Measurements from ENCODE around the gene SIGLEC10.

The SIGLEC10 gene

GRCh38 chr19:51386882-51387520, 30.4 kb downstream of the SIGLEC10 start:
- H3K36me3 ChIP-seq, result no peaks in the 10 kb centered on the region
- TF ChIP-seq, protein P1, sequence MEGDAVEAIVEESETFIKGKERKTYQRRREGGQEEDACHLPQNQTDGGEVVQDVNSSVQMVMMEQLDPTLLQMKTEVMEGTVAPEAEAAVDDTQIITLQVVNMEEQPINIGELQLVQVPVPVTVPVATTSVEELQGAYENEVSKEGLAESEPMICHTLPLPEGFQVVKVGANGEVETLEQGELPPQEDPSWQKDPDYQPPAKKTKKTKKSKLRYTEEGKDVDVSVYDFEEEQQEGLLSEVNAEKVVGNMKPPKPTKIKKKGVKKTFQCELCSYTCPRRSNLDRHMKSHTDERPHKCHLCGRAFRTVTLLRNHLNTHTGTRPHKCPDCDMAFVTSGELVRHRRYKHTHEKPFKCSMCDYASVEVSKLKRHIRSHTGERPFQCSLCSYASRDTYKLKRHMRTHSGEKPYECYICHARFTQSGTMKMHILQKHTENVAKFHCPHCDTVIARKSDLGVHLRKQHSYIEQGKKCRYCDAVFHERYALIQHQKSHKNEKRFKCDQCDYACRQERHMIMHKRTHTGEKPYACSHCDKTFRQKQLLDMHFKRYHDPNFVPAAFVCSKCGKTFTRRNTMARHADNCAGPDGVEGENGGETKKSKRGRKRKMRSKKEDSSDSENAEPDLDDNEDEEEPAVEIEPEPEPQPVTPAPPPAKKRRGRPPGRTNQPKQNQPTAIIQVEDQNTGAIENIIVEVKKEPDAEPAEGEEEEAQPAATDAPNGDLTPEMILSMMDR (IDR thresholded peaks at IDR 0.05), result no peak
- no peak overlapping the region for H3K4me3 ChIP-seq (ENCODE audit: low read depth in 1 of 2, low read length in 1 of 2)
- H3K4me1 ChIP-seq (ENCODE audit: control insufficient read depth in 1 of 2, insufficient read depth in 1 of 2, low read depth in 1 of 2, low read length in 1 of 2), result peaks cover 10 to 12% of the 10 kb centered on the region in 2 experiments
- H3K9me3 ChIP-seq, result no peaks in the 10 kb centered on the region
- H3K27me3 ChIP-seq, result no peaks in the 10 kb centered on the region
- H3K27ac ChIP-seq, result no peak overlapping the region

DNA sequence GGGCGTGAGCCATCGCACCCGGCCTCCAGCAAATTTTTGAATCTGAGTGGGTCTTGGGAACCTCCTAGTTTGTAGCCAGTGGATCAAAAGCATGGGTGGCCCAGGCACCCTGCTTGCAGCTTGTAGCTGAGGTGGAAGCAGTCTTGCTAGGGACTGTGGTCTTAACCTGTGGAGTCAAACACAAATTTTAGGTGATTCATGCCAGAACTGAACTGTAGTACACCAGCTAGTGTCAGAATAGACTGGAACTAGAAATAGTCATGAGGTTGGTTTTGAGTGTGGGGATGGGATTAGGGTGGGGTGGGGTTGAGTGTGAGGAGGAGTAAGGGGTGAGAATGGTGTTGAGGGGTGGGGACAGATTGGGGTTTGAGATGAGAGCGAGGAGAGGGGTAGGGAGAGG, 35.4 kb downstream of the SIGLEC10 start:
- Histone ChIP-seq H3K36me3 (no peaks in the 10 kb centered on the region), H3K27me3 (no peaks in the 10 kb centered on the region), H3K4me1 (ENCODE audit: control insufficient read depth in 1 of 2, insufficient read depth in 1 of 2, low read depth in 1 of 2, low read length in 1 of 2) (peaks cover 1 to 4% of the 10 kb centered on the region in 2 experiments), H3K9me3 (no peaks in the 10 kb centered on the region), H3K27ac (no peak overlapping the region), H3K4me3 (ENCODE audit: low read depth in 1 of 2, low read length in 1 of 2) (no peak overlapping the region)
- TF ChIP-seq, protein P1 (IDR thresholded peaks at IDR 0.05), result no peak

DNA sequence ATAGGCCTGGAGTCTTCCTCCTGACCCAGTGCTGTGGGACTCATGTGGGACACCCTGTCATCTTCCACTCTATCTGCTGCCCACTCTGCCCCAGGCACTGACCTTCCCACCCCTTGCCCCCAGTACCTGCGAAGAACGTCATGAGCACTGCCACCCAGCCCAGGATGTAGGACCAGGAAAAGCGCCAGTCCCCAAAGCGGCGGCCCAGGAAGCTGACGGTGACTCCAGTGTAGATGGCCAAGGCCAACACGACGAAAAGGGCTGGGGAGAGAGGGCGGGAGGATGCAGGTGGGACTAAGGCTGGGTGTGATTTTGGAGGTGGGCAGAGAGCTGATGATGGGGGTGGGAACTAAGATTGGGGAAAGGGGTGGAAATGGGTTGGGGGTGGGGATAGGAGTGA, 37.1 kb downstream of the SIGLEC10 start:
- TF ChIP-seq, protein P1 (IDR thresholded peaks at IDR 0.05), result no peak
- Histone ChIP-seq H3K4me1 (ENCODE audit: control insufficient read depth in 1 of 2, insufficient read depth in 1 of 2, low read depth in 1 of 2, low read length in 1 of 2) (peaks cover 14 to 16% of the 10 kb centered on the region in 2 experiments), H3K9me3 (no peaks in the 10 kb centered on the region), H3K27ac (no peak overlapping the region), H3K27me3 (no peaks in the 10 kb centered on the region), H3K4me3 (ENCODE audit: low read depth in 1 of 2, low read length in 1 of 2) (no peak overlapping the region), H3K36me3 (no peaks in the 10 kb centered on the region)

DNA sequence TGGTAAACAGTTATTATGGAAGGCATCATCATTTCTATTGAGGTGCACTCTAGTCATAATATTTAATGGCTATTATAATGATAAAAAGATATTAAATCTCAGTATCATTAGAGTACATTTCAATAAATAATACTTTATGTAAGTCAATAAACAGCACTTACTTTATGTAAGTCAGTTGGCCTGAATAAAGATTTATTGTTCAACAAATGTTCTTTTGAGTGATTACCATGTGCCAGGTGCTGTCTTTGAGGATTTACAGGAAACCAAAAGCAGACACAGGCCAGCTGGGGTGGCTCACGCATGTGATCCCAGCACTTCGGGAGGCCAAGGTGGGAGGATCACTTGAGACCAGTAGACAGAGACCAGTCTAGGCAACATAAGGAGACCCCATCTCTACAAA, 40.0 kb downstream of the SIGLEC10 start:
- no peaks in the 10 kb centered on the region for H3K27me3 ChIP-seq
- TF ChIP-seq, protein P1 (IDR thresholded peaks at IDR 0.05), result no peak
- no peaks in the 10 kb centered on the region for H3K36me3 ChIP-seq
- H3K27ac ChIP-seq, result no peak overlapping the region
- H3K4me1 ChIP-seq (ENCODE audit: control insufficient read depth in 1 of 2, insufficient read depth in 1 of 2, low read depth in 1 of 2, low read length in 1 of 2), result peaks cover 39 to 46% of the 10 kb centered on the region in 2 experiments
- no peak overlapping the region for H3K4me3 ChIP-seq (ENCODE audit: low read depth in 1 of 2, low read length in 1 of 2)
- H3K9me3 ChIP-seq, result no peaks in the 10 kb centered on the region

GRCh38 chr19:51375504-51376221, 41.8 kb downstream of the SIGLEC10 start:
- H3K36me3 ChIP-seq, result no peaks in the 10 kb centered on the region
- H3K27me3 ChIP-seq, result no peaks in the 10 kb centered on the region
- no peak overlapping the region for H3K4me3 ChIP-seq (ENCODE audit: low read depth in 1 of 2, low read length in 1 of 2)
- peak overlapping the region; percentile 85 for H3K27ac ChIP-seq
- H3K9me3 ChIP-seq, result no peaks in the 10 kb centered on the region
- TF ChIP-seq, protein P1 (IDR thresholded peaks at IDR 0.05), result no peak
- H3K4me1 ChIP-seq (ENCODE audit: control insufficient read depth in 1 of 2, insufficient read depth in 1 of 2, low read depth in 1 of 2, low read length in 1 of 2), result peaks cover 57 to 63% of the 10 kb centered on the region in 2 experiments
